ENCODE measurements around the gene SMU1.
"Not testable (repeated sequence)": the region's sequence is repeated elsewhere in the genome, so short reads cannot be mapped to it uniquely, and the experiment has no call there.

- not testable (repeated sequence) for TF ChIP-seq TAF1, POLR2A, POLR2AphosphoS5, SPI1, POU2F2 (IDR thresholded peaks at IDR 0.05; ENCODE audit: low read depth, low read length)
Observed at GRCh38 chr9:33085672-33086071, 9.2 kb upstream of the SMU1 start.
